SU-DHL-6 (cell line): ENCODE measurements around the gene CBFA2T3.

Experiments
- H2AFZ ChIP-seq: fragments of 200-600 bp; sonication (generic); 2 replicates; pipeline ENCODE4 v1.6.1; 2014; ENCODE audit warnings: low read depth, mild to moderate bottlenecking, moderate library complexity, mixed read lengths, antibody characterized with exemption, low read length; ENCODE audit not compliant: severe bottlenecking
- H3F3A ChIP-seq: fragments of 200-600 bp; shearing (Covaris generic); 2 replicates; pipeline ENCODE4 v1.6.0; 2016; ENCODE audit warnings: antibody characterized with exemption, mild to moderate bottlenecking; ENCODE audit not compliant: insufficient read depth
- H3K27ac ChIP-seq: fragments of 200-600 bp; sonication (generic); 2 replicates; pipeline ENCODE4 v1.5.1; 2016; ENCODE audit warnings: low read depth, mild to moderate bottlenecking, low read length, moderate library complexity, mixed read lengths
- H3K27me3 ChIP-seq: fragments of 200-600 bp; sonication (generic), shearing (Covaris generic); 2 replicates; pipeline ENCODE4 v1.6.0; 2014; ENCODE audit warnings: mild to moderate bottlenecking, low read length
- H3K36me3 ChIP-seq: fragments of 200-600 bp; sonication (generic); 2 replicates; pipeline ENCODE4 v1.6.1; 2014; ENCODE audit warnings: mild to moderate bottlenecking, low read length, mixed read lengths
- H3K4me2 ChIP-seq: fragments of 300-600, 200-600 bp; shearing (Covaris generic), sonication (generic); 2 replicates; pipeline ENCODE4 v1.6.0; 2014; ENCODE audit warnings: low read length, low read depth, mild to moderate bottlenecking; ENCODE audit not compliant: poor library complexity, severe bottlenecking
- H3K4me3 ChIP-seq: fragments of 200-600 bp; sonication (generic); 2 replicates; pipeline ENCODE4 v1.5.1; 2014; ENCODE audit warnings: antibody characterized with exemption, low read length, mild to moderate bottlenecking, mixed read lengths; ENCODE audit not compliant: insufficient read depth, poor library complexity, severe bottlenecking
- H3K79me2 ChIP-seq: fragments of 200-600 bp; sonication (generic); 2 replicates; pipeline ENCODE4 v1.6.1; 2014; ENCODE audit warnings: mild to moderate bottlenecking, low read length, moderate library complexity; ENCODE audit not compliant: insufficient read depth
- H3K9ac ChIP-seq: fragments of 200-600 bp; sonication (generic); 2 replicates; pipeline ENCODE4 v1.7.0; 2014; ENCODE audit warnings: mild to moderate bottlenecking, low read length
- H3K9me2 ChIP-seq: fragments of 200-600 bp; sonication (generic); replicated peaks from 2 replicates; pipeline ENCODE4 v1.6.1; 2014; ENCODE audit warnings: low read length; ENCODE audit not compliant: insufficient read depth
- H3K9me3 ChIP-seq: fragments of 200-600 bp; sonication (generic); 2 replicates; pipeline ENCODE4 v1.6.1; 2014; ENCODE audit warnings: low read length, mixed read lengths; ENCODE audit not compliant: insufficient read depth
- H4K20me1 ChIP-seq: fragments of 200-600 bp; sonication (generic); 2 replicates; pipeline ENCODE4 v1.6.1; 2014; ENCODE audit warnings: low read depth, mild to moderate bottlenecking, antibody characterized with exemption, low read length, moderate library complexity, mixed read lengths
- CTCF ChIP-seq: fragments of 200-600 bp; sonication (generic); IDR thresholded peaks from one replicate; pipeline ENCODE4 v1.5.1; 2017; ENCODE audit warnings: antibody characterized with exemption, mild to moderate bottlenecking, low read length, moderate library complexity; ENCODE audit not compliant: insufficient read depth, poor library complexity, severe bottlenecking
- EZH2phosphoT487 ChIP-seq: fragments of 200-600 bp; sonication (generic), shearing (Covaris generic); conservative IDR thresholded peaks from 2 replicates; pipeline ENCODE4 v1.6.1; 2018; ENCODE audit warnings: mild to moderate bottlenecking, antibody characterized with exemption, low read length, moderate library complexity, mixed read lengths

CBFA2T3 gene

GRCh38 chr16:88877564-88878289 is 99.3 kb downstream of the CBFA2T3 start:
- Histone ChIP-seq H3K9ac (no peak overlapping the region), H3K36me3 (no peaks in the 10 kb centered on the region), H3K27me3 (no peaks in the 10 kb centered on the region), H3K9me2 (no peaks in the 10 kb centered on the region), H3K4me2 (no peak overlapping the region), H4K20me1 (no peaks in the 10 kb centered on the region), H3K4me3 (no peak overlapping the region), H2AFZ (no peak overlapping the region), H3K79me2 (no peaks in the 10 kb centered on the region), H3K9me3 (no peaks in the 10 kb centered on the region), H3K27ac (no peak overlapping the region), H3F3A (peaks cover 14% of the 10 kb centered on the region)
- TF ChIP-seq CTCF (no peak), EZH2phosphoT487 (no peak)

DNA sequence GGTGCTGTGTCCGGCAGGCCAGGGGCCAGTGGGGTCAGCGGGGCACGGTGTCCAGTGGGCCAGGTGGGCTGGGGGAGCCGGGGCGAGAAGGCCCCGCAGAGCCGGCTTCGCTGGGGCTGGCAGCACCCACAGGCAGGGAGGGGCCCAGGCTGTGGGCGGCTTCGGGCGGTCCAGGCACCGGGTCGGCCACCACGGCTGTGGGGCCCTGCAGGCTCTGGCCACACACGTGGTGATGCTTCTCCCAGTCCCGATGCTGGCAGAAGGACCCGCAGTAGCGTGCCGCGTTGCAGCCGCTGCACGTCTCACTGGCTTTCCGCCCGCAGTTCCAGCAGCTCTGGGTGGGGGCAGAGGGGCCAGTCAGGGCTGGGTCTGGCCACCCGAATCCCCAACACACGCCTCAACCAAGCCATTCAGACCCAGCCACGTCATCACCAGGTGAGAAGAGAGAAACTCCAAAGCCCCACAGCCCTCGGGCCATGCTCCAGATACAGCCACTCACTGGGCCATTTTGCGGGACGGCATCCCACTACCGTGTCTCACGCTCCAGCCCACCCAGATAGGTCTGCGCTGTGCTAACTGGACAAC is 100.0 kb downstream of the CBFA2T3 start:
- Histone ChIP-seq H3F3A (peaks cover 14% of the 10 kb centered on the region), H3K9me2 (no peaks in the 10 kb centered on the region), H3K4me2 (no peak overlapping the region), H4K20me1 (no peaks in the 10 kb centered on the region), H3K27ac (no peak overlapping the region), H2AFZ (no peak overlapping the region), H3K9ac (no peak overlapping the region), H3K36me3 (no peaks in the 10 kb centered on the region), H3K4me3 (no peak overlapping the region), H3K79me2 (no peaks in the 10 kb centered on the region), H3K27me3 (no peaks in the 10 kb centered on the region), H3K9me3 (no peaks in the 10 kb centered on the region)
- no peak for TF ChIP-seq EZH2phosphoT487
- no peak for TF ChIP-seq CTCF

- no peak overlapping the region for H3K4me3 ChIP-seq
- H3K9ac ChIP-seq: no peak overlapping the region
- H4K20me1 ChIP-seq: no peaks in the 10 kb centered on the region
- no peaks in the 10 kb centered on the region for H3K27me3 ChIP-seq
- TF ChIP-seq CTCF (no peak), EZH2phosphoT487 (no peak)
- no peak overlapping the region for H3K4me2 ChIP-seq
- no peaks in the 10 kb centered on the region for H3K9me3 ChIP-seq
- H3K27ac ChIP-seq: no peak overlapping the region
- H3K9me2 ChIP-seq: no peaks in the 10 kb centered on the region
- no peak overlapping the region for H2AFZ ChIP-seq
- no peaks in the 10 kb centered on the region for H3K36me3 ChIP-seq
- no peaks in the 10 kb centered on the region for H3K79me2 ChIP-seq
- peaks cover 14% of the 10 kb centered on the region for H3F3A ChIP-seq
Observed at GRCh38 chr16:88875703-88876234, 101.2 kb downstream of the CBFA2T3 start.
